Keratinocyte (primary cell): Measurements from ENCODE around the gene CTIF.

Experiments used
- EZH2 ChIP-seq: IDR thresholded peaks from one replicate; pipeline ENCODE4 v1.6.1; 2012; ENCODE audit warnings: inconsistent platforms, mild to moderate bottlenecking, low read length, moderate library complexity
- TF ChIP-seq, protein P1 (sequence below), 3 experiments: IDR thresholded peaks in 1 of 3; conservative IDR thresholded peaks in 1 of 3; optimal IDR thresholded peaks in 1 of 3; 2 replicates in 2 of 3; 3 replicates in 1 of 3; pipeline versions ENCODE3 to v1.5.1; 2011; ENCODE audit warnings: low read length in 3 of 3, mild to moderate bottlenecking in 3 of 3, moderate library complexity in 2 of 3, control low read depth in 1 of 3, inconsistent platforms in 1 of 3; ENCODE audit not compliant: insufficient read depth in 2 of 3; ENCODE audit errors: extremely low read depth in 1 of 3

DNA sequence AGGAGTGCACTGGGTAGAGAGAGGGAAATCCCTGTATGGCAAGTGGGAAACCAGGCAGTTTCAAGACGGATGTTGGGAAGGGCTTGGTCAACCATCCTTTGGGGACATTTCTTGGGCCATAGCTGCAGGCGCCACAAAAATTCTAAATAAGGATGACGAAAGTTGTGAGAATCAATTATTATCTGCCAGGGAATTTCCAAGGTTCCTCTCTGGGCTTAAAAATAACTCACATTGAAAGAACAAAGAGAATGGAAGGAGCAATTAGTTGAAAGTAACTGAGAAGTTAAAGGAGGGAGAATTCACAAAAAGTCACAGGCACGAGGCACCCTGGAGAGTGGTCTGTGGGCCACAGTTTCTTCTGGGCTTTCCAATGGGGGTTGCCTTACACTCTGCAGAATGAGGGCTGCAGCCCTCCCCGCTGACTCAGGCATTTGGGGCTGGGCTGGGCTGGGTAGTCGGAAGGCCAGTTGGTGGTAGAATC, 216.2 kb downstream of the CTIF start:
- TF ChIP-seq, protein P1, sequence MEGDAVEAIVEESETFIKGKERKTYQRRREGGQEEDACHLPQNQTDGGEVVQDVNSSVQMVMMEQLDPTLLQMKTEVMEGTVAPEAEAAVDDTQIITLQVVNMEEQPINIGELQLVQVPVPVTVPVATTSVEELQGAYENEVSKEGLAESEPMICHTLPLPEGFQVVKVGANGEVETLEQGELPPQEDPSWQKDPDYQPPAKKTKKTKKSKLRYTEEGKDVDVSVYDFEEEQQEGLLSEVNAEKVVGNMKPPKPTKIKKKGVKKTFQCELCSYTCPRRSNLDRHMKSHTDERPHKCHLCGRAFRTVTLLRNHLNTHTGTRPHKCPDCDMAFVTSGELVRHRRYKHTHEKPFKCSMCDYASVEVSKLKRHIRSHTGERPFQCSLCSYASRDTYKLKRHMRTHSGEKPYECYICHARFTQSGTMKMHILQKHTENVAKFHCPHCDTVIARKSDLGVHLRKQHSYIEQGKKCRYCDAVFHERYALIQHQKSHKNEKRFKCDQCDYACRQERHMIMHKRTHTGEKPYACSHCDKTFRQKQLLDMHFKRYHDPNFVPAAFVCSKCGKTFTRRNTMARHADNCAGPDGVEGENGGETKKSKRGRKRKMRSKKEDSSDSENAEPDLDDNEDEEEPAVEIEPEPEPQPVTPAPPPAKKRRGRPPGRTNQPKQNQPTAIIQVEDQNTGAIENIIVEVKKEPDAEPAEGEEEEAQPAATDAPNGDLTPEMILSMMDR (optimal IDR thresholded peaks at IDR 0.05 in 1 of 3, IDR thresholded peaks at IDR 0.05 in 1 of 3, conservative IDR thresholded peaks at IDR 0.05 in 1 of 3; ENCODE audit: extremely low read depth in 1 of 3, insufficient read depth in 2 of 3, low read length in 3 of 3) = no peak
- no peak for TF ChIP-seq EZH2
